ENCODE data around the gene HMGCS1.
"Not testable (repeated sequence)": the region's sequence is repeated elsewhere in the genome, so short reads cannot be mapped to it uniquely, and the experiment has no call there.

HMGCS1 gene

DNA sequence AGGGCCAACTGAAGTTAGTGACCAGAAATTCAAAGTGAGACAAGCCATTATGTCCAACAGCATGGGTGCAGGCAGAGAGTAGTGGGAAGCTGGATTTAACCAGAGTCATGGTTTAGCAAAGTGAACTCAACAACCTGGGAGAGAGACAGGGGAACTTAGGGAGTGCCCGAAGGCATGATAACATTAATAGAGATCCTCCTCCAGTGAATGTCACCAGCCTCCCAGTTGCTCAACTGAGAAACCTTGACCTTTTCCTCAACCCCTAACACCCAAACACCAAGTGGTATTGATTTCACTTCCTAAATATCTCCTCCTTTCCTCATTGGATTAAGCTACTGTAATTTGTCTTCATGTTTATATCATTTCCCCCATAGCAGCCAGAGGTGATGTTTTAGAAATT is 42.6 kb downstream of the HMGCS1 start:
- no peak for DNase-seq

DNA sequence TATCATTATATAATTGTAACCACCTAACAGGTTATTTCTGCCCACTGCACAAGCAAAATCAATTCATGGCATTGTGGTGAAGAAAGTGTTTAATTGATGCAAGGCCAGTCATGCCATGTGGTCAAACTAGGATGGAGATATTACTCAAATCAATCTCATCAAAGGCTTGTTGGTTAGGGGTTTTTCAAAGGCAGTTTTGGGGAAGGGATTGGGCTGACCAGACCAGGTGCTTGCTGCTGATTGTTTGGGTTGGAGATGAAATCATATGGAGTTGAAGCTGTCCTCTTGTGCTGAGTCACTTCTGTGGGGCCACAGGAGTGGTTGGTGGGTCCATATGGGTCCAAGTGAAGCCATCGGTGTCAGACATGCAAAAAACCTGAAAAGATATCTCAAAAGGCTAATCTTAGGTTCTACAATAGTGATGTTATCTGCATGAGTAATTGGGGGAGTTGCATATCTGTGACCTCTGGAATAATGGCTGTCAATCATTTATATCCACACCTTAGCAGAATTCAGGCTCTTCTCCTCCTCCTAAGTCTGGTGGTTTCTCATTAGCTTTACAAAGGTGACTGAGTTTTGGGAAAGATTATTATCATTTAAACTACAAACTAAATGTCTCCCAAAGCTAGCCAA is 44.9 kb downstream of the HMGCS1 start:
- no peak for DNase-seq

DNA sequence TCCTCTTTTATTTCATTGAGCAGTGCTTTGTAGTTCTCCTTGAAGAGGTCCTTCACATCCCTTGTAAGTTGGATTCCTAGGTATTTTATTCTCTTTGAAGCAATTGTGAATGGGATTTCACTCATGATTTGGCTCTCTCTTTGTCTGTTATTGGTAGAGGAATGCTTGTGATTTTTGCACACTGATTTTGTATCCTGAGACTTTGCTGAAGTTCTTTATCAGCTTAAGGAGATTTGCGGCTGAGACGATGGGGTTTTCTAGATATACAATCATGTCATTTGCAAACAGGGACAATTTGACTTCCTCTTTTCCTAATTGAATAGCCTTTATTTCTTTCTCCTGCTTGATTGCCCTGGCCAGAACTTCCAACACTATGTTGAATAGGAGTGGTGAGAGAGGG is 50.9 kb downstream of the HMGCS1 start:
- DNase-seq, result not testable (repeated sequence)

DNA sequence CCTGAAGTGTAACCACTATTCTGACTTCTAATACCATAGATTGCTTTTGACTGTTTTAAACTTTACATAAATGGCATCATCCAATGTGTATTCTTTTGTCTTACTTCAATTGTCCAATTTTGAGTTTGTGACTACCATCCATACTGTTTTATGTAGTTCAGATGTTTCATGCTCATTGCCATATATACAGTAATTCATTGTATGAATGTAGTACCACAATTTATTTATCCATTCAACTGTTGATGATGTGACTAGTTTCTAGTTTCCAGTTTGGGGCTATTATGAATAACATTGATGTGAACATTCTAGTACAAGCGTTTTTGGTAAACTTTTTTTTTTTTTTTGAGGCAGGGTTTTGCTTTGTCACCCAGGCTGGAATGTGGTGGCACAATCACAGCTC is 55.1 kb downstream of the HMGCS1 start:
- no peak for DNase-seq

DNA sequence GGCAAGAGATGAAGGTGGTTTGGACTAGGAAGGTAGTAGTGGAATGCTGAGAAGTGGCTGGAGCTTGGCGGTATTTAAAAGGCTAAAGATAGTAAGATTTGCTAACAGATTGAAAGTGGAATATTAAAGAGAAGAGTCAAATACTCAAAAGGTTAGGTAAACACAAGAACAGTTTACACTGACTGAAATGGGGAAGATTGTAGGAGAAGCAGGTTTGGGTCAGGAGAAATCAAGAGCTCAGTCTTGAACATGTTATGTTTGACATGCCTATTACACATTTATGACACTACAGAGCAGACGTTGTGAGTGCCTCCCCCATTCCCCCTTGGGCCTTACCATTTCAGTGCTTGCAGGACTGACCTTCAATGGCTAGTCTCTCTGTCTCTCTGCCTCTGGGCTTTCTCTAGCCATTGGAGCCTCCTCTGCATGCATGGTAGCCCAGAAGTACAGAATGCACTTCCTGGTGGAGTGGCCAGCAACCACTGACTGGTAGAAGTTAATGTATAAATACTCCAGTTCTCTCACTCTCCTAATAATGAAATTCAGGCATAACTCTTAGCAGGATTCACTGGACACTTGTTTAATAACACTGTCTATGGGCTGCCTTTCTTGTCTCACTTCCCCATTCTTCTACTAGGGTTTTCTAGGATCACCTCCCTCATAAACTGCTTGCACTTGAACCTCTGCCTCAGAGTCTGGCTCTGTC is 56.8 kb downstream of the HMGCS1 start:
- no peak for DNase-seq

DNA sequence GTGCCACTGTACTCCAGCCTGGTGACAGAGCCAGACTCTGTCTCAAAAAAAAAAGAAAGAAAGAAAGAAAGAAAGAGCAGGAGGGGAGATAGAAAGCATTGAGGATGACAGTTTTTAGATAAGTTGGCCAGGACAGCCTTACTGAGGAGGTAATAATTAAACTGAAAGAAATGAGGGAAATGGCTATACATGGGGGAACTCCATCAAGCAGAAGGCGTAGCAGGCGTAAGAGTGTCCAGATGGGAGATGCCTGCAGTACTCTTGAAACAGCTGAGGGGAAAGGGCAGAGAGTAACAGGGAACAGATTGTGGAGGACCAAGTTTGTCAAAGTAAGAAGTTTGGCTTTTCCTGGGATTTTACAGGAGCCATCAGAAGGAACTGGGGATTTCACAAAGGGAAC is 57.5 kb downstream of the HMGCS1 start:
- no peak for DNase-seq

DNA sequence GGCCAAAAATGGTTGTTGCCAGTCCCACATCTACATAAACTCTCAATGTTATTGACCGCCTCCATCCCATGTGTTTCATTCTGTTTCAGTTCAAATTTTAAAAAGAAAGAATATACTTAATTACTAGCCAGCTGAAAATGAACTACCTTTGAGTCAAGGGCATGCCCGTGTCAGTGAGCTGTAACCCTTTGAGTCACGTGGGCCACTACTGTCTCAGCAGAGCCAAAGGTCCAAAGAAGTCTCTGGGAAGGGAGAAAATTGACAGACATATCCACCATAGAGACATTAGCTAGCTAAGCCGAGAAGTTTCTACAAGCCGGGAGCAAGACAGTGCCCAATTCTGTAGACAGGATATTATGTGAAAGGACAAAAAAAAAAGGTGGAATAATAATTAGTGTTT is 61.5 kb downstream of the HMGCS1 start:
- DNase-seq, result no peak

DNA sequence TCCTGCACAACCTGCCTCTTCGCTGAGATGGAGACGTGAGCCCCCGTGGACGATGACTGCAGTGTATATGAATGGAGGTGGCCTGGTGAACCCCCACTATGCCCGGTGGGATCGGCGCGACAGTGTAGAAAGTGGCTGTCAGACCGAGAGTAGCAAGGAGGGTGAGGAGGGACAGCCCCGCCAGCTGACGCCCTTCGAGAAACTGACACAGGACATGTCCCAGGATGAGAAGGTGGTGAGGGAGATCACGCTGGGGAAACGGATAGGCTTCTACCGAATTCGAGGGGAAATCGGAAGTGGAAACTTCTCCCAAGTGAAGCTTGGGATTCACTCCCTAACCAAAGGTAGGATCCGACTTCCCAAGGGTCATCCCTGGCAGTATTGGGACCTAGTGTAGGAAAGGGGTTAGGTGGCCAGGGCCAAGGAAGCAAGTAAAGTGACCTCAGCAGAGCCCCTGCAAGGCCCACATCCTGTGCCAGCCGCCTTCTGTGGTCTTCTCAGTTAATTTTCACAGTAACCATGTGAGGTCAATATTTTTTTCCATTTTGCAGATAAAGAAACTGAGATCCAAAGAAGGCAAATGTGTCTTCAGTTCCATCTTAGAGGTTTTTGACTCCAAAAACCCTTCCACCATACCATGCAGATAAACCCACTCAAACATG is 67.4 kb downstream of the HMGCS1 start:
- no peak for DNase-seq

DNA sequence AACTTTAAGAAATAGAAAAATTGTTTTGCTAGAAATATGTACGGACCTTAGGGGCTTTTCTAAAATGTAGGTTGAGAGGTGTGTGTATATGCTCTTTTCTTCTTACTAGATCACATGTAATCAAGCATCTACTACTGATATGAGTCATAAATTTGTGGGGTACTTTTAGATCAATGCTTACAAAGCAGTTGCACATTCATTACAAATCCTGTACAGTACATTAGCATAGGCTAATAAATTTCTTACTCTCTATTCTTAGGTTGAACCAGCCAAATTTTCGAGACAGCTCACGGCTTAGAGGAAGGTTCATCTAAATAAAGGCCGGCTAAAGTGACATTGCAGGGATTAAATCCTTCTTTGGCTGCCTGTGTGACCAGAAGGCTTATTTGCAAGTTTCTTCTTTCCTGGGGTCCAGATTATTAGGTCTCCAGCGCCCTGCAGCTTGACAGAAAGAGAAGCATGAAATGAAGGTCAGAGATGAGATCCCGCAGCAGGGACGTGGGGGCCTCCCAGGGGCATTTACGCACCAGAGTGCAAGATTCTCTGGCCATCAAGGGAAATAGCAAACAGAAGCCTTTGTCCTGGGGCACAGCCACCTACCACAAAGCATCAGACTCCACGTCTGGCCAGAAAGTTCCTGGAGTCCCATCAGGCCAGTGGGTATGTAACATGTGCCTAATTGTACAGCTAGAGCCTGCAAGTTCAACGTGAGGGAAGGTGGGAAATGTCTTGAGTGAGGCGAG is 68.2 kb downstream of the HMGCS1 start:
- no peak for DNase-seq

DNA sequence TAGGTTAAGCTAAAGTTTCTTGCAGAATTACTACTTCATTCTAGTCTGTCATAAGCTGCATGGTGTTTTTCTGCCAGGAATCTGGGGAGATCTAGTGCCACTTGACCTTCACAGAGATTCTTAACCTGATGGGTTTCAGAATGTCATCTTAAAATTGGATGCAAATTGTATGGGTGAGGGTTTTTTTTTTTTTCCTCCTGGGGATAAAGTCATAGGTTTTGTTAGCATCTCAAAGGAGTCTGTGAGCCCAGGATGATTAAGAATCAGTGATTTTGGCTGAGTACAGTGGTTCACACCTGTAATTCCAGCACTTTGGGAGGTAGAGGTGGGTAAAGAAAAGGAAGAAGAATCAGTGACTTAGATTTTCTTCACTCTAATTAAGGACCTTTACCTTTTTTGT is 69.9 kb downstream of the HMGCS1 start:
- DNase-seq, result no peak

DNA sequence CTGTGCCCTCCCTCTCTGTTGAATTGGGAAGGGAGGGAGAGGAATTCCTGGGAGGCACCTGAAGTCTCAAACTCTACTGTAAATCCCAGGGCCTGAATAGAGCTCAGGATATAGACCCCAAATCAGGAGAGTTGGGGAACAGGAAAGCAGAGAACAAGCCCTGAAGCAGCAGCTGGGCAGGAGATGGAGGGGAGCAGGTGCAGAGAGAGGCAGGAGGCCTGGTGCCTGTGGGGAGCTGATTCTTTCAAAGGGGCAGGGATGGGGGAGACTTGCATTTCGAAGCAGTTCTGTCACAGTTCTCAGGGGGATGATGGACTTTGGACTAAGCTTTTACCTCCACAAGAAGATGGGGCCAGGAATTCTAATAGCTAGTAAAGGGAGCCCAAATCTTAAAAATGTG is 71.0 kb downstream of the HMGCS1 start:
- no peak for DNase-seq
